ENCODE data around the gene TRIM47.

TRIM47 gene

DNA sequence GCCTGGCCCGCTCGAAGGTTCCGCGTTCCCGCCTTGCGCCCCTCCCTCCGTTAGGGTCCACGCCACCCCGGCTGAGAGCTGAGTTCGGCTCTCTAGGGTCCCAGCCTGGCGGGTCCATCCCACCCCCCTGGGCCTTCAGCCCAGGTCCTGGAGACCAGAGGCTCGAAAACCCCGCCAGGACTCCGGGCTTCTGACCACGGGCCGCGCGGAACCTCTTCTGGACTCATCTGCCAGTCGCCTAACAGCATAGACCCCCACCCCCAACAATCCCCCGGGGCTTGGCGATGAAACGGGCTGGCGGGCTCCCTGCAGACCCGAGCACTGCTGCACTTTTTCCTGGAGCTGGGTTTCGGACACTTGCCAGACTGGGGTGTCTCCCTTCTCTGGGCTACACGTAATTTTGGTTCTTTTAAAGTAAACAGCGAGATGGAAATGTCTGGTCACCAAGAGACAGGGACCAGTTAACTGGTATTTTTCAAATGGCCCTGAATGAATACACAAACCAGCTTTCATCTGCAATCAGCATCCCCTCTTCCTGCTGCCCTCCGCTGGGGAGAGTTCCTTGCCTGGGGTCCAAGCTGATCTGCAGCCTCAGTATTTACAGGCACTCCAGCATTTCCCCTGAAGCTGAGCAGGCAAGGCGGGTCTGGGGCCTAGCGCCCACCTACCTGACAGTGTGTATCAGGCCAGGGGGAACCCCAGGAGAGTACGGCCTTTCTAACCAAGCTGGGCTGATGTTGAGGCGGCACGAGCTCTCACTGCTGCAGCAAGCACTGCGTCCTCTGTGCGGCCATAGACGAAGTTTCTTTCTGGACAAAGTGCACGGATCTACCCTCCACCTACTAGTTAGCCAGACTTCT lies 19.0 kb upstream of the TRIM47 start:
- no peaks in the 10 kb centered on the region for H3K27me3 ChIP-seq (ENCODE audit: low read depth, low read length)
- H3K9me3 ChIP-seq (ENCODE audit: control insufficient read depth in 1 of 2, low read length in 2 of 2), result no peaks in the 10 kb centered on the region
- H3K36me3 ChIP-seq (ENCODE audit: control insufficient read depth in 1 of 2, insufficient read depth in 2 of 2, low read length in 2 of 2), result peaks cover 14 to 46% of the 10 kb centered on the region in 2 donors

DNA sequence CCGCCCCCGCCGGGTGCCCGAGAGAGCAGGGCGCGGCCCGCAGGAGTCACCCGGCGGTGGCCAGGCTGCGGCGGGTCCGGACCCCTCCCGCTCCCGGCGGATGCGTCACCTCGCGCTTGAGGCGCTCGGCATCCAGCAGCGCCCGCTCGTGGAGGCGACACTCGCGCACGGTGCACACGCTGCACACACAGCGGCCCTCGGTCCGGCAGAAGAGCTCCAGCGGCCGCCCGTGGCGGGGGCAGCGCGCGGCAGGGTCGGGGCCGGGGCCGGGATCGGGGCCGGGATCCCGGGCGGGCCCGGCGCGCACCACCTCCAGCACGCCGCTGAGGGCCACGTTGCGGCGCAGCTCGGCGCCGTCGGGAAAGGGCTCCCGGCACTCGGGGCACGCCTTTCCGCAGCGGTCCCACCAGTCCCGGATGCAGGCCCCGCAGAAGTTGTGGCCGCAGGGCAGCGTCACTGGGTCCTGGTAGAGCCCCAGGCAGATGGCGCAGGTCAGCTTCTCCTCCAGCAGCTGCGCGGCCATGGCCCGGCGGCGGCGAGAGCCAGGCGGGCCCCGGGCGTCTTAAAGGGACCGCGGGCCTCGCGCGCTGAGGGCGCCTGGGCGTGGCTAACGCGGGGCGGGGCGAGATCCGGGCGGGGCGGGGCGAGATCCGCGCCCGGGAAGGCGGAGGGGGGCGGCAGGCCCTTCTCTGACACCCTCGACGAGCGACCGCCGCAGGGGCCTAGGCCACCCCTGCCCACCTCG lies 18.2 kb upstream of the TRIM47 start, which contains the start of gene TRIM65:
TSS of gene TRIM65 (minus strand) at position 537 of the 745 bp plus-strand sequence. CDS start at position 523, 14 bp downstream.
- Histone ChIP-seq H3K4me1 (ENCODE audit: control insufficient read depth in 1 of 2, insufficient read depth in 2 of 2, low read length in 2 of 2) (peaks cover 14 to 34% of the 10 kb centered on the region in 2 donors), H3K27me3 (ENCODE audit: low read depth, low read length) (no peaks in the 10 kb centered on the region), H3K36me3 (ENCODE audit: control insufficient read depth in 1 of 2, insufficient read depth in 2 of 2, low read length in 2 of 2) (peaks cover 14 to 47% of the 10 kb centered on the region in 2 donors), H3K9me3 (ENCODE audit: control insufficient read depth in 1 of 2, low read length in 2 of 2) (no peaks in the 10 kb centered on the region), H3K27ac (ENCODE audit: low read length) (peak within 1 kb of the TSS; percentile 71), H3K4me3 (ENCODE audit: low read depth in 1 of 2, low read length in 2 of 2) (peak within 1 kb of the TSS; percentile 67 to 76)

More for the DNA sequence above, 19.0 kb upstream of the TRIM47 start:
- H3K27ac ChIP-seq (ENCODE audit: low read length), result peak overlapping the region; percentile 31
- H3K4me3 ChIP-seq (ENCODE audit: low read depth in 1 of 2, low read length in 2 of 2), result peak overlapping the region in 1 of 2 donors; percentile 76
- H3K4me1 ChIP-seq (ENCODE audit: control insufficient read depth in 1 of 2, insufficient read depth in 2 of 2, low read length in 2 of 2), result peaks cover 14 to 29% of the 10 kb centered on the region in 2 donors

DNA sequence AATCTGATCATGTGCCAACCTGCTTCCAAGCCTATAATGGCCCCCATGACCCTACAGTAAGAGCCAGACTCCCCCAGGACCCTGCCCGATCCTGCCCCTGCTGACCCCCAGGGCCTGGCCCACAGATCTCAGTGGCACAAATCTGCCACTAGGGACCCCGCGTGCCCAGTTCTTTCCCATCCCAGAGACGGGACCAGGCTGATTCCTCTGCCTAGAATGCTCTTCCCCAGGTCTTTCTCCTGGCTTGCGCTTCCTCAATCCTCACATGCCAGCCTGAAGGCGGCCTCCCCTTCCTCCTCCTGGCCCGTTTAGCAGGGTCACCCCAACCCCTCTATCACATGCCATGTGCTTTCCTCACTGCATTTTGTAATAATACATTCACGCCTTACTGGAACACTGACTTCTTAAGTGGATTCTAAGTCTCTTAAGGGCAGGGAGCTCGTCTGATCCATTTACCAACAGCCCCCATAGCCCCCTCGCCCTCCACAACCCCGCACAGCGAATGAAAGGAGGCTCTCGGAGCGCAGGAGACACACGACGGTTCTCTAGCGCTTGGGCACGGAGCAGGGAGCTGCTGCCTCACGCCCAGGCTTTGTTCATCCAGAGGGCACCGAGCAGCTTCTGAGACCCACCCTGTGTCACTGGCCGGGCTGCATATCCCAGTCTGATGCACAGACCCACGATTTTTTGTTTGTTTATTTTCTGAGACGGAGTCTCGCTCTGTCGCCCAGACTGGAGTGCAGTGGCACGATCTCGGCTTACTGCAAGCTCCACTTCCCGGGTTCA lies 17.2 kb upstream of the TRIM47 start:
- Histone ChIP-seq H3K9me3 (ENCODE audit: control insufficient read depth in 1 of 2, low read length in 2 of 2) (no peaks in the 10 kb centered on the region), H3K4me3 (ENCODE audit: low read depth in 1 of 2, low read length in 2 of 2) (peak overlapping the region; percentile 67 to 76), H3K36me3 (ENCODE audit: control insufficient read depth in 1 of 2, insufficient read depth in 2 of 2, low read length in 2 of 2) (peaks cover 13 to 47% of the 10 kb centered on the region in 2 donors), H3K4me1 (ENCODE audit: control insufficient read depth in 1 of 2, insufficient read depth in 2 of 2, low read length in 2 of 2) (peaks cover 14 to 34% of the 10 kb centered on the region in 2 donors), H3K27ac (ENCODE audit: low read length) (peak overlapping the region; percentile 71), H3K27me3 (ENCODE audit: low read depth, low read length) (no peaks in the 10 kb centered on the region)

DNA sequence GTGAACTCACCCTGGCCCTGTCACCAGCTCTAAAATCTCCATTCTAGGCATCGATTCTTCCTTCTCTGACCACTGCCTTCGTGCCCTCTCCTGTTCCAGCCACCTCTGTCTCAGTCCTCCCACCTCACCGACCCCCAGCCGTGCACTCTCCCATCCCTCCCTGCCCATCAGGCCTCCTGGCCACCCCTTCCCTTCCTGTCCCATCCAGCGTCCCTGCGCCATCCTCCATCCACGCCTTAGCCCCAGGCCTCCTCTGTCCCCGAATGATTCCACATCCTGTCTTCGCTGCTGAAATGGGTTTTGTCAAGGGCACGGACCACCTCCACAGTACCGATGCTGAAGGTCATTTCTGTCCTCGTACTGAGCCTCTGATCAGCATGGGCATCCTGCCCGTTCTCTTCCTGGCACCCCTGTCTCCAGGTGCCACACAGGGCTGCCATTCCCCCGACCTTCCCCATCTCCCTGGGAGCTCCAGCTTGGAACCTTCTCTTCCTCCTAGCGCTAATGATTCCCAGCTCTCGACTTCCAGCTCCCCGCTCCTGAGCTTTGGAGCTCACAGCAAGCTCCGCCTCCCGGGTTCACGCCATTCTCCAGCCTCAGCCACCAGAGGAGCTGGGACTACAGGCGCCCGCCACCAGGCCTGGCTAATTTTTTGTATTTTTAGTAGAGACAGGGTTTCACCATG lies 15.8 kb upstream of the TRIM47 start:
- peaks cover 5 to 45% of the 10 kb centered on the region in 2 donors for H3K36me3 ChIP-seq (ENCODE audit: control insufficient read depth in 1 of 2, insufficient read depth in 2 of 2, low read length in 2 of 2)
- no peak overlapping the region for H3K27ac ChIP-seq (ENCODE audit: low read length)

DNA sequence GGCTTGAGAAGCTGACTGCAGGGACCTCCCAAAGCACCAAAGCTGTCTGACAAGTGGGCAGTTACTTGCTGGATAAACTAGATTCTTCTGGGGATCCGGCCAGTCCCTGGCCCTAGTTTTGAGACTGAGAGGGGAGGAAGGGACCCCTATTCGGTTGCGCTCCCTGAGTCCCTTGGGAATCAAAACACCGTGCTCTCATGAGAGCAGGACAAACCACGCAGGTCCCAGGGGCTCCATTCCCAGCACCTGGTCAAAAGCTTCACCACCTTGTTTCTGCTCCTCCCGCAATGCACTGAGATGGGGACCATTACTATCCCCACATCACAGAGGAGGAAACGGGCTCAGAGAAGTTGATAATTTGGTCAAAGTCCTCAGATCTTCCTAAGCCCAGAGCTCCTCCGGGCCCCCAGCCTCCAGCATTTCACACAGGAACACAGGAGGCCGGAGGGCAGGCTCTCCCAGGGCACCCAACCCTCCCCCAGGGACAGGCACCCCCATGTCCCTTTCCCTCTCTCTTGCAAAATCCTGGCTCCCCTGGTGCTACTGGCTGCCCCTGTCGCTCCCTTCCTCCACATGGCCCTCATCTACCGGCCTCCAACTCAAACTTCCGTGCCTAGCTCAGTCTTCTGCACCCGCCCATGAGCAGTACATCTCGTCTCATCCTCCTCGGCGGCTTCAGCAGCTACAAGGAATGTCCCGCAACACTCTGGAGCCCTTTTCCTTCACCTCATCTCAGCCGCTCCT lies 15.1 kb upstream of the TRIM47 start:
- Histone ChIP-seq H3K4me3 (ENCODE audit: low read depth in 1 of 2, low read length in 2 of 2) (no peak overlapping the region), H3K27ac (ENCODE audit: low read length) (no peak overlapping the region), H3K27me3 (ENCODE audit: low read depth, low read length) (no peaks in the 10 kb centered on the region), H3K4me1 (ENCODE audit: control insufficient read depth in 1 of 2, insufficient read depth in 2 of 2, low read length in 2 of 2) (peaks cover 14 to 34% of the 10 kb centered on the region in 2 donors), H3K36me3 (ENCODE audit: control insufficient read depth in 1 of 2, insufficient read depth in 2 of 2, low read length in 2 of 2) (peaks cover 5 to 40% of the 10 kb centered on the region in 2 donors), H3K9me3 (ENCODE audit: control insufficient read depth in 1 of 2, low read length in 2 of 2) (no peaks in the 10 kb centered on the region)

More for the DNA sequence above, 15.8 kb upstream of the TRIM47 start:
- Histone ChIP-seq H3K9me3 (ENCODE audit: control insufficient read depth in 1 of 2, low read length in 2 of 2) (no peaks in the 10 kb centered on the region), H3K4me3 (ENCODE audit: low read depth in 1 of 2, low read length in 2 of 2) (peak overlapping the region in 1 of 2 donors; percentile 28), H3K4me1 (ENCODE audit: control insufficient read depth in 1 of 2, insufficient read depth in 2 of 2, low read length in 2 of 2) (peaks cover 14 to 34% of the 10 kb centered on the region in 2 donors), H3K27me3 (ENCODE audit: low read depth, low read length) (no peaks in the 10 kb centered on the region)

DNA sequence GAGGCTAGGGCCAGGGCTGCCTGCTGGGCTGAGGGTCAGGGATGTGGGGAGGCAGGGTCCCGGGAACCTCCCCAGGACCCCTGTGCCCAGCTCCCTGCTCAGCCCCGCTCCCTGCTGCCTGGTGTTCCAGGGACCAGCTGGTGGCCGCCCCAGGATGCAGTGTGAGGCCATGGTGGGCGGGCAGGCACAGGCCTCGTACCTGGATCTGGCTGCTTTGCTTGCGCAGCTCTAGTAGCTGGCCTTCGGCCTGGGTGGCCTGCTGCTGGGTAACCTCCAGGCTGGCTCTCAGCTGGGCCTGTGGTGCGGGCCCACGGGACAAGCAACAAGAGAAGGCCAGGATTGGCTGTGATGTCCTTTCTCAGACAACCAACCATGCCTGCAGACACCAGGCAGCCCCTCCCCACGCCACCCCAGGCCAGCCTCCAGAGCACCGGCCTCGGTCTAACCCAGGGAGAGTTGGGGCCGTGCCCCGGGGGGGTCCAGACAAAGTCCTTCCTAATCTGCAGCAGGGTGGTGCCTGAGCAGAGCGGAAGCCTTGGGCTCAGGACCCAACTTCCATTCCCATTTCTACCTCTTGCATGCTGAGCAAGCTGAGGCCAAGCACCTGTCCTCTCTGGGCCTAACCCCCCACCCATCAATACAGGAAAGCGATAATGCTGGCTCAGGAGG lies 14.3 kb upstream of the TRIM47 start:
- H3K4me3 ChIP-seq (ENCODE audit: low read depth in 1 of 2, low read length in 2 of 2), result no peak overlapping the region
- peaks cover 5 to 35% of the 10 kb centered on the region in 2 donors for H3K36me3 ChIP-seq (ENCODE audit: control insufficient read depth in 1 of 2, insufficient read depth in 2 of 2, low read length in 2 of 2)
- no peaks in the 10 kb centered on the region for H3K9me3 ChIP-seq (ENCODE audit: control insufficient read depth in 1 of 2, low read length in 2 of 2)
- peaks cover 11 to 31% of the 10 kb centered on the region in 2 donors for H3K4me1 ChIP-seq (ENCODE audit: control insufficient read depth in 1 of 2, insufficient read depth in 2 of 2, low read length in 2 of 2)
- H3K27ac ChIP-seq (ENCODE audit: low read length), result no peak overlapping the region
- H3K27me3 ChIP-seq (ENCODE audit: low read depth, low read length), result no peaks in the 10 kb centered on the region

DNA sequence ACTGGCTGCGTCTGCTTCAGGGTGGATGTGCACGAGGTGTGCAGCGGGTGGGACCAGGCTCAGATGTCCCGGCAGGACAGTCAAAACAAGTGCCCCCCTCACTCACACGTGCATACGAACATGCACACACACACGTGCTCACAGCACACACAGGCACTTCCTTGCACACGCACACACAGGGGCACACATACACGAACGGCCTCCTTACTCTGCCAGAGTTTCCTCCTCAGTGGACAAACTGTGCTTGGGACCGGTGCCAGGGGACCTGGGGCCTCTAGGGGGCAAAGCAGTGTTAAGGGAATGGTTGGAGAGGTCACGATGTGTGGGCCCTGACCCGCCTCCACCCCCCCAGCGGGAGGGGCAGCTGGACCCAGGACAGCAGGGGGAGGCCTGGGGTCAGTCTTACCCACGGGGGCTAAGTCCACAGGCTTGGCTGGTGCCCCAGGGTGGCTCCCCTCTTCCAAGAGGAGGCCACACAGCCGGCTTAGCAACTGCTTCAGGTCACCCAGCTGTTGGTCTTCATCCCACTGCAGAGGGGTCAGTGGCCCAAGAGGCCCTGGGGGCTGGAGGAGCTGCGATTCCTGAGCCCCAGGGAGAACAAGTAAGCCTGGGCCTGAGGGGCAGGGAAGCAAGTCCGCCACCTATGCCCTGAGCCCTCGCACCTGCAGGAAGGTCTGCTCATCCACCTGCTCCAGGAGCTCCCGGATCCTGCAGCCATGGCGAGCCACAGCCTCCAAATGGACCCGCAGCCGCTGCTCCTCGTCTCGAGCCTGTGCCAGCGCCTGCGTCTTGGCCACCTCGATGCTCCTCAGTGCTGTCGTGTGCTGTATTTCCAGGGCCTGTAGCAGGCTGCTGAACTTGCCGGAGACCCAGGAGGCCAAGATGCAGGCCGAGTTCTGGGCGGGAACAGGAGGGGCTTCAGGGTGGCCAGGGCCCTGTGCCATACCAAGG lies 13.5 kb upstream of the TRIM47 start:
- Histone ChIP-seq H3K36me3 (ENCODE audit: control insufficient read depth in 1 of 2, insufficient read depth in 2 of 2, low read length in 2 of 2) (peaks cover 5 to 35% of the 10 kb centered on the region in 2 donors), H3K27ac (ENCODE audit: low read length) (no peak overlapping the region)

DNA sequence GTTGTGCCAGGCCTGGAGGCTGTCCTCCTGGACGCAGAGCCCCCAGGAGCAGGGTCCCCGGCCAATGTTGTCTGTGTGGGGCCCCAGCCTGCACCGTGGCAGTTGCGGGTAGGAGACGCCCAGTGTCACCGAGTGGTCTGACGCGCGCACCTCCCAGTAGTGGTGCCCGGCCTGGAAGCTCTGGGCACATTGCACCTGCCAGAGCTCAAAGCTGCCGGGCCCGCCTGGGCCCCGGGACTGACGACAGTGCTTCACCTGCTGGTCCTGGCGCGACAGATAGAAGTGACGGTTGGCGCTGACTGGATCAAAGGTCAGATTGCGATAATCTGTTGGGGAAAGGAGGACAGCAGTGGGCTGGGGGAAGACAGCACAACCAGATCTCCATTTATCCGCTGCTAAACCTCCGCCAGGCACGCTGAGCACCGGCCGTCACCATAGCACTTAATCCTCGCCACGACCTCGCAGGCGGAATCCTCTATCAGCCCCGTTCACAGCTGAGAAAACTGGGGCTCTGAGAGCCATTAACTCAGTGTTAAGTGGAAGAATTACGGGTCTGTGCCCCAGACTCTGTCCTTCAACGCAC lies 12.7 kb upstream of the TRIM47 start:
- H3K4me3 ChIP-seq (ENCODE audit: low read depth in 1 of 2, low read length in 2 of 2), result no peak overlapping the region
- H3K27ac ChIP-seq (ENCODE audit: low read length), result no peak overlapping the region
- peaks cover 10 to 23% of the 10 kb centered on the region in 2 donors for H3K4me1 ChIP-seq (ENCODE audit: control insufficient read depth in 1 of 2, insufficient read depth in 2 of 2, low read length in 2 of 2)
- H3K9me3 ChIP-seq (ENCODE audit: control insufficient read depth in 1 of 2, low read length in 2 of 2), result no peaks in the 10 kb centered on the region
- no peaks in the 10 kb centered on the region for H3K27me3 ChIP-seq (ENCODE audit: low read depth, low read length)
- H3K36me3 ChIP-seq (ENCODE audit: control insufficient read depth in 1 of 2, insufficient read depth in 2 of 2, low read length in 2 of 2), result peaks cover 5 to 35% of the 10 kb centered on the region in 2 donors

More for the DNA sequence above, 13.5 kb upstream of the TRIM47 start:
- no peaks in the 10 kb centered on the region for H3K9me3 ChIP-seq (ENCODE audit: control insufficient read depth in 1 of 2, low read length in 2 of 2)
- no peaks in the 10 kb centered on the region for H3K27me3 ChIP-seq (ENCODE audit: low read depth, low read length)
- H3K4me1 ChIP-seq (ENCODE audit: control insufficient read depth in 1 of 2, insufficient read depth in 2 of 2, low read length in 2 of 2), result peaks cover 10 to 23% of the 10 kb centered on the region in 2 donors
- H3K4me3 ChIP-seq (ENCODE audit: low read depth in 1 of 2, low read length in 2 of 2), result no peak overlapping the region

DNA sequence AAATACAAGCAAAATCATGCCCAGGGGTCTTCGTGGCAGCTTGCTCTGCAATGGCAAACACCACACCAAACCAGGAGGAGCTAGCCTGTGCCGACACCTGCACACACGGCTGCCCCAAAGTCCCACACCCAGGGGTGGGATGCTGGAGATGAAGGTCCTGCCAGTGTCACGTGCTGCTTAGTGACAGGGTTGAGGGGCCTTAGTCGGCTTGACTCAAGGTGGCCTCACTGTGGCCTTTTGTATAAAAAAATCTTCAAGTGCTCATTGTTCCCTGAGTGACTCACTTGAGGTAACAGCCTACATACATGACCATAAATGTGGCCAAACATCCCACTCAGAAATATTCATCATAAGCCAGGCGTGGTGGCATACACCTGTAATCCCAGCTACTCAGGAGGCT lies 11.1 kb upstream of the TRIM47 start:
- no peaks in the 10 kb centered on the region for H3K9me3 ChIP-seq (ENCODE audit: control insufficient read depth in 1 of 2, low read length in 2 of 2)
- H3K27me3 ChIP-seq (ENCODE audit: low read depth, low read length), result no peaks in the 10 kb centered on the region
- H3K27ac ChIP-seq (ENCODE audit: low read length), result no peak overlapping the region
- peaks cover 5 to 35% of the 10 kb centered on the region in 2 donors for H3K36me3 ChIP-seq (ENCODE audit: control insufficient read depth in 1 of 2, insufficient read depth in 2 of 2, low read length in 2 of 2)
- peaks cover 0 to 9% of the 10 kb centered on the region in 2 donors for H3K4me1 ChIP-seq (ENCODE audit: control insufficient read depth in 1 of 2, insufficient read depth in 2 of 2, low read length in 2 of 2)
- H3K4me3 ChIP-seq (ENCODE audit: low read depth in 1 of 2, low read length in 2 of 2), result no peak overlapping the region
